GM21723 (cell line): ENCODE measurements around the gene DVL1.
A peak's percentile ranks its signal among the peaks of the same experiment; 100 is the strongest.

Experiments
- ATAC-seq: cut with Tn5 transposase; IDR thresholded peaks from one replicate; pipeline ENCODE4 v1.9.1; 2021; ENCODE audit warnings: mild to moderate bottlenecking, moderate library complexity; ENCODE audit not compliant: unreplicated experiment

DVL1 gene

GRCh38 chr1:1356796-1357401 is 7.7 kb upstream of the DVL1 start:
- no peak for ATAC-seq

GRCh38 chr1:1356166-1356795 is 7.1 kb upstream of the DVL1 start:
- ATAC-seq: no peak

GRCh38 chr1:1355416-1355815 is 6.2 kb upstream of the DVL1 start:
- ATAC-seq: no peak

GRCh38 chr1:1354271-1355247 is 5.3 kb upstream of the DVL1 start:
- no peak for ATAC-seq

- no peak for ATAC-seq
Observed at GRCh38 chr1:1353389-1354151, 4.4 kb upstream of the DVL1 start.

- ATAC-seq: no peak
Observed at GRCh38 chr1:1352786-1353388, 3.7 kb upstream of the DVL1 start.

GRCh38 chr1:1351511-1352427 is 2.6 kb upstream of the DVL1 start:
- no peak for ATAC-seq

GRCh38 chr1:1348420-1349255 is 580 bp downstream of the DVL1 start:
- peak; percentile 34 for ATAC-seq

GRCh38 chr1:1347663-1348419 is 1.4 kb downstream of the DVL1 start:
- ATAC-seq: no peak

- no peak for ATAC-seq
Observed at GRCh38 chr1:1347026-1347595, 2.1 kb downstream of the DVL1 start.

- no peak for ATAC-seq
Observed at GRCh38 chr1:1346501-1346890, 2.7 kb downstream of the DVL1 start.

GRCh38 chr1:1345860-1346500 is 3.2 kb downstream of the DVL1 start:
- ATAC-seq: no peak

- no peak for ATAC-seq
Observed at GRCh38 chr1:1345384-1345783, 3.8 kb downstream of the DVL1 start.

GRCh38 chr1:1344655-1345361 is 4.4 kb downstream of the DVL1 start:
- ATAC-seq: no peak

- no peak for ATAC-seq
Observed at GRCh38 chr1:1343811-1344421, 5.3 kb downstream of the DVL1 start.

- no peak for ATAC-seq
Observed at GRCh38 chr1:1342584-1343115, 6.6 kb downstream of the DVL1 start.
